KMS-11 (cell line): Measurements from ENCODE around the gene CARNS1.

Experiments
- H2AFZ ChIP-seq: fragments of 200-600 bp; sonication (generic); 2 replicates; pipeline ENCODE4 v1.6.1; 2016; ENCODE audit warnings: antibody characterized with exemption, mixed run types, low read depth
- H3K27ac ChIP-seq: fragments of 200-600 bp; sonication (generic); 2 replicates; pipeline ENCODE4 v1.6.1; 2016; ENCODE audit warnings: mild to moderate bottlenecking, mixed run types
- H3K27me3 ChIP-seq: fragments of 200-600 bp; sonication (generic); 2 replicates; pipeline ENCODE4 v1.6.1; 2017; ENCODE audit warnings: mild to moderate bottlenecking, low read depth, mixed run types, moderate library complexity; ENCODE audit not compliant: insufficient read depth
- H3K36me3 ChIP-seq: fragments of 200-600 bp; sonication (generic); 2 replicates; pipeline ENCODE4 v1.6.1; 2017; ENCODE audit warnings: mild to moderate bottlenecking, mixed run types; ENCODE audit not compliant: insufficient read depth
- H3K4me1 ChIP-seq: fragments of 200-600 bp; sonication (generic); 2 replicates; pipeline ENCODE4 v1.6.1; 2016; ENCODE audit warnings: mild to moderate bottlenecking, low read depth, mixed run types; ENCODE audit not compliant: poor library complexity, severe bottlenecking
- H3K4me2 ChIP-seq: fragments of 200-600 bp; sonication (generic); 2 replicates; pipeline ENCODE4 v1.7.0; 2016; ENCODE audit warnings: mild to moderate bottlenecking, mixed run types
- H3K4me3 ChIP-seq: fragments of 200-600 bp; sonication (generic); IDR thresholded peaks from 2 replicates; pipeline ENCODE4 v1.6.1; 2017; ENCODE audit warnings: low read depth, low read length, mixed read lengths; ENCODE audit not compliant: insufficient read depth
- H3K79me2 ChIP-seq: fragments of 200-600 bp; sonication (generic); 2 replicates; pipeline ENCODE4 v1.6.1; 2016; ENCODE audit warnings: low read depth, mixed run types; ENCODE audit not compliant: insufficient read depth
- H3K9ac ChIP-seq: fragments of 200-600 bp; sonication (generic); 2 replicates; pipeline ENCODE4 v1.6.1; 2016; ENCODE audit warnings: mild to moderate bottlenecking, mixed run types
- H4K20me1 ChIP-seq: fragments of 200-600 bp; sonication (generic); 2 replicates; pipeline ENCODE4 v1.6.1; 2016; ENCODE audit warnings: mild to moderate bottlenecking, mixed run types; ENCODE audit not compliant: insufficient read depth
- CTCF ChIP-seq: fragments of 200-600 bp; sonication (generic); conservative IDR thresholded peaks from 2 replicates; pipeline ENCODE4 v1.6.1; 2017; ENCODE audit warnings: low read depth, mild to moderate bottlenecking, antibody characterized with exemption, low read length, moderate library complexity, mixed read lengths

Gene CARNS1

GRCh38 chr11:67367761-67368227 lies 47.7 kb upstream of the CARNS1 start:
- H3K27ac ChIP-seq, result no peak overlapping the region
- peaks cover 13% of the 10 kb centered on the region for H3K27me3 ChIP-seq
- no peaks in the 10 kb centered on the region for H3K79me2 ChIP-seq
- H4K20me1 ChIP-seq, result no peaks in the 10 kb centered on the region
- no peak overlapping the region for H3K4me2 ChIP-seq
- no peak for TF ChIP-seq CTCF
- H3K4me3 ChIP-seq, result no peak overlapping the region
- no peak overlapping the region for H2AFZ ChIP-seq
- no peaks in the 10 kb centered on the region for H3K36me3 ChIP-seq
- peaks cover 26% of the 10 kb centered on the region for H3K4me1 ChIP-seq
- no peak overlapping the region for H3K9ac ChIP-seq

- no peak for TF ChIP-seq CTCF
- Histone ChIP-seq H3K4me1 (peaks cover 26% of the 10 kb centered on the region), H4K20me1 (no peaks in the 10 kb centered on the region), H3K27me3 (peaks cover 13% of the 10 kb centered on the region), H3K36me3 (no peaks in the 10 kb centered on the region), H3K79me2 (no peaks in the 10 kb centered on the region), H2AFZ (no peak overlapping the region), H3K27ac (no peak overlapping the region), H3K9ac (no peak overlapping the region), H3K4me2 (peak overlapping the region; percentile 25; the same call in 1 of the 2 replicates), H3K4me3 (no peak overlapping the region)
These were observed 46.9 kb upstream of the CARNS1 start for GRCh38 chr11:67368621-67369020.

- TF ChIP-seq CTCF, result no peak
- no peak overlapping the region for H3K4me3 ChIP-seq
- H3K36me3 ChIP-seq, result no peaks in the 10 kb centered on the region
- H3K27ac ChIP-seq, result no peak overlapping the region
- peaks cover 13% of the 10 kb centered on the region for H3K27me3 ChIP-seq
- peaks cover 32% of the 10 kb centered on the region for H3K4me1 ChIP-seq
- no peak overlapping the region for H3K4me2 ChIP-seq
- no peaks in the 10 kb centered on the region for H3K79me2 ChIP-seq
- H2AFZ ChIP-seq, result no peak overlapping the region
- no peak overlapping the region for H3K9ac ChIP-seq
- H4K20me1 ChIP-seq, result no peaks in the 10 kb centered on the region
These were observed 46.2 kb upstream of the CARNS1 start for GRCh38 chr11:67369275-67369674.

- Histone ChIP-seq H3K36me3 (no peaks in the 10 kb centered on the region), H3K4me3 (no peak overlapping the region), H3K9ac (no peak overlapping the region), H4K20me1 (no peaks in the 10 kb centered on the region), H2AFZ (no peak overlapping the region), H3K27ac (no peak overlapping the region), H3K27me3 (peaks cover 18% of the 10 kb centered on the region), H3K4me1 (peaks cover 36% of the 10 kb centered on the region), H3K4me2 (no peak overlapping the region), H3K79me2 (no peaks in the 10 kb centered on the region)
- TF ChIP-seq CTCF, result no peak
These were observed 45.6 kb upstream of the CARNS1 start for GRCh38 chr11:67369801-67370284.
